Panc1 (cell line): ENCODE data around the gene DALRD3.

Experiments used
- CTCF ChIP-seq: fragments of 450-650 bp; IDR thresholded peaks from 2 replicates; pipeline ENCODE4 v1.5.1; 2017; ENCODE audit warnings: mild to moderate bottlenecking
- POLR2AphosphoS5 ChIP-seq: IDR thresholded peaks from 2 replicates; pipeline ENCODE4 v1.6.1; 2012; ENCODE audit warnings: mild to moderate bottlenecking, low read depth, low read length, moderate library complexity
- TCF7L2 ChIP-seq: IDR thresholded peaks from 2 replicates; pipeline ENCODE4 v1.6.1; 2011; ENCODE audit warnings: mild to moderate bottlenecking, low read depth, low read length, inconsistent platforms
- TF ChIP-seq, protein P1 (sequence below), 2 experiments: IDR thresholded peaks; 2 replicates each; pipeline ENCODE4 v1.6.1; 2011 to 2012; ENCODE audit warnings: low read depth in 2 of 2, control low read depth in 1 of 2, low read length in 1 of 2, mild to moderate bottlenecking in 1 of 2, moderate library complexity in 1 of 2; ENCODE audit not compliant: insufficient read depth in 1 of 2

- TF ChIP-seq POLR2AphosphoS5 (no peak), CTCF (no peak), TCF7L2 (no peak; the same call in 1 of the 2 replicates)
- TF ChIP-seq, protein P1, sequence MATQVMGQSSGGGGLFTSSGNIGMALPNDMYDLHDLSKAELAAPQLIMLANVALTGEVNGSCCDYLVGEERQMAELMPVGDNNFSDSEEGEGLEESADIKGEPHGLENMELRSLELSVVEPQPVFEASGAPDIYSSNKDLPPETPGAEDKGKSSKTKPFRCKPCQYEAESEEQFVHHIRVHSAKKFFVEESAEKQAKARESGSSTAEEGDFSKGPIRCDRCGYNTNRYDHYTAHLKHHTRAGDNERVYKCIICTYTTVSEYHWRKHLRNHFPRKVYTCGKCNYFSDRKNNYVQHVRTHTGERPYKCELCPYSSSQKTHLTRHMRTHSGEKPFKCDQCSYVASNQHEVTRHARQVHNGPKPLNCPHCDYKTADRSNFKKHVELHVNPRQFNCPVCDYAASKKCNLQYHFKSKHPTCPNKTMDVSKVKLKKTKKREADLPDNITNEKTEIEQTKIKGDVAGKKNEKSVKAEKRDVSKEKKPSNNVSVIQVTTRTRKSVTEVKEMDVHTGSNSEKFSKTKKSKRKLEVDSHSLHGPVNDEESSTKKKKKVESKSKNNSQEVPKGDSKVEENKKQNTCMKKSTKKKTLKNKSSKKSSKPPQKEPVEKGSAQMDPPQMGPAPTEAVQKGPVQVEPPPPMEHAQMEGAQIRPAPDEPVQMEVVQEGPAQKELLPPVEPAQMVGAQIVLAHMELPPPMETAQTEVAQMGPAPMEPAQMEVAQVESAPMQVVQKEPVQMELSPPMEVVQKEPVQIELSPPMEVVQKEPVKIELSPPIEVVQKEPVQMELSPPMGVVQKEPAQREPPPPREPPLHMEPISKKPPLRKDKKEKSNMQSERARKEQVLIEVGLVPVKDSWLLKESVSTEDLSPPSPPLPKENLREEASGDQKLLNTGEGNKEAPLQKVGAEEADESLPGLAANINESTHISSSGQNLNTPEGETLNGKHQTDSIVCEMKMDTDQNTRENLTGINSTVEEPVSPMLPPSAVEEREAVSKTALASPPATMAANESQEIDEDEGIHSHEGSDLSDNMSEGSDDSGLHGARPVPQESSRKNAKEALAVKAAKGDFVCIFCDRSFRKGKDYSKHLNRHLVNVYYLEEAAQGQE (IDR thresholded peaks at IDR 0.05; ENCODE audit: insufficient read depth in 1 of 2, low read depth in 2 of 2, low read length in 1 of 2) = no peak
Observed at GRCh38 chr3:49006408-49007067, 11.8 kb downstream of the DALRD3 start.
